ENCODE data around the gene KLK4.

KLK4 gene

GRCh38 chr19:50911206-50912101 lies at the start of gene KLK4:
Gene KLK4, minus strand, starts transcription at chr19:50911395. Its CDS starts 657 bp downstream, at chr19:50910738.
- no peak for TF ChIP-seq POLR2A (IDR thresholded peaks at IDR 0.05; ENCODE audit: extremely low read depth, insufficient read length)
- TF ChIP-seq MAX (IDR thresholded peaks at IDR 0.05; ENCODE audit: low read depth, low read length): no peak
- TF ChIP-seq MYC (IDR thresholded peaks at IDR 0.05; ENCODE audit: low read depth, low read length): no peak
- no peak for TF ChIP-seq CTCF (IDR thresholded peaks at IDR 0.05; ENCODE audit: low read depth, low read length)
- DNase-seq (ENCODE audit: low read depth): no peak
- H3K4me3 ChIP-seq (ENCODE audit: low read depth, low read length): no peak within 1 kb of the TSS

GRCh38 chr19:50959731-50960500 lies 48.7 kb upstream of the KLK4 start:
- H3K4me3 ChIP-seq (ENCODE audit: low read depth, low read length): no peak overlapping the region
- peak; percentile 15 for DNase-seq (ENCODE audit: low read depth)
- TF ChIP-seq MAX (IDR thresholded peaks at IDR 0.05; ENCODE audit: low read depth, low read length) (no peak), POLR2A (IDR thresholded peaks at IDR 0.05; ENCODE audit: extremely low read depth, insufficient read length) (no peak), MYC (IDR thresholded peaks at IDR 0.05; ENCODE audit: low read depth, low read length) (no peak), CTCF (IDR thresholded peaks at IDR 0.05; ENCODE audit: low read depth, low read length) (no peak)

GRCh38 chr19:50957587-50957986 lies 46.4 kb upstream of the KLK4 start:
- no peak for TF ChIP-seq POLR2A (IDR thresholded peaks at IDR 0.05; ENCODE audit: extremely low read depth, insufficient read length)
- no peak for TF ChIP-seq CTCF (IDR thresholded peaks at IDR 0.05; ENCODE audit: low read depth, low read length)
- TF ChIP-seq MYC (IDR thresholded peaks at IDR 0.05; ENCODE audit: low read depth, low read length): no peak
- H3K4me3 ChIP-seq (ENCODE audit: low read depth, low read length): no peak overlapping the region
- DNase-seq (ENCODE audit: low read depth): no peak

- no peak within 1 kb of the TSS for H3K4me3 ChIP-seq (ENCODE audit: low read depth, low read length)
- no peak for TF ChIP-seq MYC (IDR thresholded peaks at IDR 0.05; ENCODE audit: low read depth, low read length)
- no peak for TF ChIP-seq POLR2A (IDR thresholded peaks at IDR 0.05; ENCODE audit: extremely low read depth, insufficient read length)
- TF ChIP-seq CTCF (IDR thresholded peaks at IDR 0.05; ENCODE audit: low read depth, low read length): no peak
- no peak for TF ChIP-seq MAX (IDR thresholded peaks at IDR 0.05; ENCODE audit: low read depth, low read length)
- no peak for DNase-seq (ENCODE audit: low read depth)
Measured at GRCh38 chr19:50952910-50953309, 41.7 kb upstream of the KLK4 start, which contains the start of gene KLK5. Gene KLK5, minus strand, starts transcription at chr19:50953038. Its CDS starts 381 bp downstream, at chr19:50952657.

- no peak for TF ChIP-seq MAX (IDR thresholded peaks at IDR 0.05; ENCODE audit: low read depth, low read length)
- TF ChIP-seq MYC (IDR thresholded peaks at IDR 0.05; ENCODE audit: low read depth, low read length): no peak
- TF ChIP-seq CTCF (IDR thresholded peaks at IDR 0.05; ENCODE audit: low read depth, low read length): no peak
- no peak for TF ChIP-seq POLR2A (IDR thresholded peaks at IDR 0.05; ENCODE audit: extremely low read depth, insufficient read length)
- no peak for DNase-seq (ENCODE audit: low read depth)
- no peak overlapping the region for H3K4me3 ChIP-seq (ENCODE audit: low read depth, low read length)
Measured at GRCh38 chr19:50949861-50950260, 38.7 kb upstream of the KLK4 start.
